GM12878 (cell line): ENCODE results near the gene SNX32. TPM values are rescaled to one million over a fixed set of nuclear protein-coding genes. Genes with fewer than 3 reads are reported as not detected.
A peak's percentile ranks its signal among the peaks of the same experiment; 100 is the strongest.

Experiments
- FOXM1 ChIP-seq: IDR thresholded peaks from 2 replicates; pipeline ENCODE4 v1.6.1; 2012; ENCODE audit warnings: low read depth, mild to moderate bottlenecking, inconsistent platforms, low read length, moderate library complexity
- GATAD2B ChIP-seq: fragments of 450-650 bp; conservative IDR thresholded peaks from 2 replicates; pipeline ENCODE4 v1.6.1; 2017; ENCODE audit warnings: low read depth, mild to moderate bottlenecking, moderate library complexity
- IKZF2 ChIP-seq, 2 experiments: fragments of 450-650 bp; IDR thresholded peaks; 2 replicates each; pipeline ENCODE4 v1.6.1; 2017; ENCODE audit warnings: mild to moderate bottlenecking in 2 of 2, moderate library complexity in 2 of 2
- JUNB ChIP-seq: IDR thresholded peaks from 2 replicates; pipeline ENCODE4 v1.6.1; 2016; ENCODE audit warnings: antibody characterized with exemption, mild to moderate bottlenecking
- KDM1A ChIP-seq: fragments of 200-600 bp; sonication (generic); IDR thresholded peaks from 2 replicates; pipeline ENCODE4 v1.6.1; 2016; ENCODE audit warnings: borderline replicate concordance
- MEF2B ChIP-seq: fragments of 450-650 bp; IDR thresholded peaks from 2 replicates; pipeline ENCODE4 v1.6.1; 2018; ENCODE audit warnings: mild to moderate bottlenecking, moderate library complexity; ENCODE audit not compliant: partially characterized antibody, poor library complexity, severe bottlenecking
- PML ChIP-seq: IDR thresholded peaks from 2 replicates; pipeline ENCODE4 v1.6.1; 2012; ENCODE audit warnings: low read length, inconsistent platforms
- RAD21 ChIP-seq: IDR thresholded peaks from 2 replicates; pipeline ENCODE4 v1.6.1; 2011; ENCODE audit warnings: mild to moderate bottlenecking, low read depth, low read length, moderate library complexity; ENCODE audit not compliant: insufficient read depth
- RELB ChIP-seq: fragments of 450-650 bp; IDR thresholded peaks from 2 replicates; pipeline ENCODE4 v1.6.1; 2017; ENCODE audit warnings: low read depth, mild to moderate bottlenecking, moderate library complexity
- REST ChIP-seq: IDR thresholded peaks from 2 replicates; pipeline ENCODE4 v1.6.1; 2012; ENCODE audit warnings: mild to moderate bottlenecking, low read depth, low read length
- SMC3 ChIP-seq: IDR thresholded peaks from 2 replicates; pipeline ENCODE4 v1.6.1; 2011; ENCODE audit warnings: low read length, improper control_type of control experiment, borderline replicate concordance
- SPI1 ChIP-seq: IDR thresholded peaks from 2 replicates; pipeline ENCODE4 v1.6.1; 2011; ENCODE audit warnings: low read depth, mild to moderate bottlenecking, low read length, moderate library complexity, borderline replicate concordance; ENCODE audit not compliant: insufficient read depth
- USF2 ChIP-seq: IDR thresholded peaks from 2 replicates; pipeline ENCODE4 v1.6.1; 2011; ENCODE audit warnings: low read depth, low read length, improper control_type of control experiment, borderline replicate concordance
- YBX1 ChIP-seq: fragments of 450-650 bp; IDR thresholded peaks from 2 replicates; pipeline ENCODE4 v1.6.1; 2016; ENCODE audit warnings: antibody characterized with exemption
- ZBTB33 ChIP-seq: fragments of 450-650 bp; IDR thresholded peaks from 2 replicates; pipeline ENCODE4 v1.6.1; 2017; ENCODE audit warnings: mild to moderate bottlenecking
- ZBTB4 ChIP-seq: fragments of 450-650 bp; formaldehyde crosslinking; IDR thresholded peaks from 2 replicates; pipeline ENCODE4 v1.4.0; 2022; ENCODE audit warnings: mild to moderate bottlenecking, moderate library complexity
- polyA plus RNA-seq, 11 experiments: library from polyadenylated mRNA; depleted of rRNA in 4 of 11; unstranded in 6 of 11; stranded (reverse) in 5 of 11; fragments of >200 nt; fragmentation: Nextera tagmentation in 4 of 11; fragmentation: Illumina TruSeq in 1 of 11; extraction: Ambion mirVana in 4 of 11; extraction: Trizol in 1 of 11; gene quantifications; 1 replicate in 1 of 11; 2 replicates in 10 of 11; pipeline versions ENCODE4 v1.2.1 to v1.2.3, GENCODE V29; 2011 to 2016; ENCODE audit warnings: inconsistent platforms in 2 of 11, missing spikeins in 2 of 11, low read depth in 1 of 11
- total RNA-seq, 4 experiments: library from RNA; depleted of rRNA in 3 of 4; stranded (reverse); fragments of >200 nt in 3 of 4; fragmentation: Illumina TruSeq in 1 of 4; extraction: Trizol in 1 of 4; gene quantifications; 2 replicates each; pipeline versions ENCODE4 v1.2.1 to v1.2.3, GENCODE V29; 2013 to 2021

Gene SNX32
- total and polyA plus RNA-seq, 10 of the 15 experiments (the other 5 are each of a cell fraction or from before 2014, with no cell fraction given) = 0.04 to 1.5 (median 0.11) TPM; not detected in 1

- TF ChIP-seq ZBTB33 (no peak), YBX1 (no peak), PML (no peak), KDM1A (no peak), MEF2B (peak; percentile 26), JUNB (no peak), RAD21 (peak; percentile 45), USF2 (no peak), SMC3 (peak; percentile 32), GATAD2B (0 out of 2 replicates have a peak, but pooled peaks have one; percentile 67), RELB (peak; percentile 79), IKZF2 (IDR thresholded peaks at IDR 0.05) (peak; percentile 69 to 76; a peak in 3 of 4 replicates), ZBTB4 (CRISPR knock-in tag) (no peak), FOXM1 (no peak), SPI1 (peak; percentile 31; the same call in 1 of the 2 replicates), REST (0 out of 2 replicates have a peak, but pooled peaks have one; percentile 29)
Measured at GRCh38 chr11:65888163-65888814, 54.5 kb downstream of the SNX32 start, which contains the start of gene FIBP (continued).
